GM12874 (cell line): ENCODE results near the gene DACH1.

Experiments used
- TF ChIP-seq, protein P1 (sequence below): IDR thresholded peaks from 2 replicates; pipeline ENCODE4 v1.5.1; 2011; ENCODE audit warnings: low read depth, mild to moderate bottlenecking, control low read depth, low read length, moderate library complexity; ENCODE audit not compliant: insufficient read depth

DACH1 gene

DNA sequence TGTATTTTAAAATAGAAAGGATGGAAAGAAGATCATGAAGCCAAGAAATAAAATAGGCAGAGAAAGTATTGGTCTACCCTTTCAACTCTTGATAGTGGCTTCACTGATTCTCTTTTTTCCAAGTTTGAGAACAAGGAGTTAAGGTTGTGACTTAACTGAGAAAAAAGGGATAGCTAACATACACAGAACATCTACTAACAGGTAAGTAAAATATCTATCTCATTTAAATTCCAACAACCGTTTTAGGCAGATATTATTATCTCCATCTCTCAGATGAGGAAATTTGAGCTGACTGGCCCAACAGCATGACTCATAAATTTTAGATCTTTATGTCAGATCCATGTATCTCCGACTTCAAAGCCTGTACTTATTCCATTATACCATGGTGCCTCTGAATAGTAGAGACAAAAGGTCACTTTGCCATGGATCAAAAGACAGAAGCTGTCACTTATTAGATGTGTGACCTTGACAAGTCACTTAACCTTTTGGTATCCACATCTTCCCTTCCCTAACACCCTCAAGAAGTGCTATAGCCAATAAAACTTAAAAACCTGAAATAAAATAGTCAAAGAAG lies 152.1 kb downstream of the DACH1 start:
- TF ChIP-seq, protein P1, sequence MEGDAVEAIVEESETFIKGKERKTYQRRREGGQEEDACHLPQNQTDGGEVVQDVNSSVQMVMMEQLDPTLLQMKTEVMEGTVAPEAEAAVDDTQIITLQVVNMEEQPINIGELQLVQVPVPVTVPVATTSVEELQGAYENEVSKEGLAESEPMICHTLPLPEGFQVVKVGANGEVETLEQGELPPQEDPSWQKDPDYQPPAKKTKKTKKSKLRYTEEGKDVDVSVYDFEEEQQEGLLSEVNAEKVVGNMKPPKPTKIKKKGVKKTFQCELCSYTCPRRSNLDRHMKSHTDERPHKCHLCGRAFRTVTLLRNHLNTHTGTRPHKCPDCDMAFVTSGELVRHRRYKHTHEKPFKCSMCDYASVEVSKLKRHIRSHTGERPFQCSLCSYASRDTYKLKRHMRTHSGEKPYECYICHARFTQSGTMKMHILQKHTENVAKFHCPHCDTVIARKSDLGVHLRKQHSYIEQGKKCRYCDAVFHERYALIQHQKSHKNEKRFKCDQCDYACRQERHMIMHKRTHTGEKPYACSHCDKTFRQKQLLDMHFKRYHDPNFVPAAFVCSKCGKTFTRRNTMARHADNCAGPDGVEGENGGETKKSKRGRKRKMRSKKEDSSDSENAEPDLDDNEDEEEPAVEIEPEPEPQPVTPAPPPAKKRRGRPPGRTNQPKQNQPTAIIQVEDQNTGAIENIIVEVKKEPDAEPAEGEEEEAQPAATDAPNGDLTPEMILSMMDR: no peak

DNA sequence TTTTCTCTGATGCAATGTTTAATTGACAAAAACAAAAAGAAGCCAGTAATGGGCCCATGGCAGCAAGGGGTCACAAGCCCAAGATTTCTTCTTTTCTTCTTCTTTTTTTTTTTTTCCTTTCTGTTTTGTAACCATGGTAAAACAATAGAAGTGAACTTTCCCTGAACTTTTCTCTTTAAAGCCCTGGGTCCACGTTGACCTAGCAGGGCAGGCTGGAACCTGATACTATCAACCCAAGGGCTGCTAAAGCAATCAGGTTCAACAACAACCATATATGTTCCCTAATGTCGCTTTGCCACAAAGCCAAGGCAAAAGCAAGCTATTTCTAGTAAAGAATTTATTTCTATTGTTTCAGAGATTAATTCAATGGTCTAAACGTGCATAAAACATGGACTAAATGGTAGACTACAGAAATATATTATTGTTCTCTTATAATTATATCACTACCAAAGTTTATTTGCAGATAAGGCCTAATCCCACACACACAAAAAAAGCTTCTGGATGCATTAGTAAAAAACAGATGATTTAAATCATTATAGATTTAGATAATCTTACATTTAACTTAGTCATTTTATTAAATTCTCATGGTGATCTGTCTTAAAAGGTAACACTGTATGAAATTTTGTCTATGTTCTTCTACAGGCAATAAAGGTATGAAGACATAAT lies 153.9 kb downstream of the DACH1 start:
- TF ChIP-seq, protein P1: no peak

DNA sequence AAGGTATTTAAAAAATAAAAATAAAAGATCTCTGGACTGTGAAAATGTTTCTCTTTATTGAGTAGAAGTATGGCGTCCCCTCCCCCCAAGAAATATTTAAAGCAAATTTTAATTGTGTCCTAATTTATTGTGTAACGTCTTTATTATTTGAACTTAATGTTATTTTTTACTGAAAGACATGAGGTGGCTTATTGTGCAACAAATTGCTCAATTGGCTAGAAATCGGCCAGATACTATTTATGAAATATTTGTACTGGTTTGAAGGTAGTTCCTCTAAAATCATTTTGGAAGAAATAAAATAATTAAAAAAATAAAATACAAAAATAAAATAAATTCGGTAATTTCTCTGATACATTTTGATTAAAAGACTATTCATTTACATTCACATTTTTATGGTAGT lies 162.3 kb downstream of the DACH1 start:
- TF ChIP-seq, protein P1: no peak

DNA sequence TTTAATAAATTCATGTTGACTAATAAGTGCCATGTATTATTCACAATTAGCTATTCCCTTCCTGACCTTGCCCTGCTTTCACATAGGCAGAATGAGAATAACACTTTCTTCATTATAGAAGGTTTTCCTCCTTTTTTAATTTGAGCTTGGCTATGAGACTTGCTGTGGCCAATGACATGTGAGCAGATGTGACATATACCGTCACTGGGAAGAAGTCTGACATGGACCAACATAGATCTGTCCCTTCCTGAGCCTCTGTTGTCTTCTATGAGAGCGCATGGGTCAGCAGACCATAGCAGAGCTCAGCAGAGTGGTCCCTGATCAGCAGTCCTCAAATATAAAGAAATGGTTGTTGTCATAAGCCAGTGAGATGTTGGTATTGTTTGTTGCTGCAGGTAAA lies 163.9 kb downstream of the DACH1 start:
- TF ChIP-seq, protein P1: no peak

DNA sequence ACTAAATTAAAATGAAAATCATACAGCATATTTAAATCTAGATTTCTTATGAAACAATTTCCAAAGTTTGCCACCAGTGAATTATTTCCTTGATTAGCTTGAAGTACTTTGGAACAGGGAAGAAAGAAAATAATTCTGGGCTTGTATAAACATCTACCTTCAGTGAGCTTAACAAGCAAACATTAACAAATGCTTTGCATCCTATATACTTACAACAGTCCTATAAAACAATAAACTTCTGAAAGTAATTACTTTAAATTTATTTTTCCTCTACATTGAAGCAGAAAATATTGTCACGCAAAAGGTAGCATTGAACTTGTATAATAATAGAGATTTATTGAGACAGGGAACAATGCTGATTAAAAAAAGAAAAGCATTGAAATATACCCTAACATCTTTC lies 164.8 kb downstream of the DACH1 start:
- TF ChIP-seq, protein P1: no peak

DNA sequence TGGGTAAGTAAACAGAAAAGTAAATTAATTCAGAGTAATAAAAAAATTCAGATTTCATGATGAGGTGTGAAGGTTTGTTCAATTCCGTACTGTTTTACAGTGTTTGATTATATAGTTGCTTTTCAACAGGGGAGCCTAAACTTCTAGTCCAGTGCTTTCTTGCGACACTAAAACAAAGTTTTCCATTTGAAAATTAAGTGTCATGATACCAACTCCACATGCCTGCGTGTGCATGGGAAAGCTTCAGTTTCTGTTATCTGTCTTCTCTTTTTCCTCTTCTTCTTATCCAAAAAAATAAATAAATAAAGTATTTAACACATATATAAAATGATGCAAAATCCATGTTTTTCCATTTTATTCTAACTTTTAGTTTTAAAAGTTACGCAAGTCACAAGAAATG lies 165.3 kb downstream of the DACH1 start:
- TF ChIP-seq, protein P1: no peak

DNA sequence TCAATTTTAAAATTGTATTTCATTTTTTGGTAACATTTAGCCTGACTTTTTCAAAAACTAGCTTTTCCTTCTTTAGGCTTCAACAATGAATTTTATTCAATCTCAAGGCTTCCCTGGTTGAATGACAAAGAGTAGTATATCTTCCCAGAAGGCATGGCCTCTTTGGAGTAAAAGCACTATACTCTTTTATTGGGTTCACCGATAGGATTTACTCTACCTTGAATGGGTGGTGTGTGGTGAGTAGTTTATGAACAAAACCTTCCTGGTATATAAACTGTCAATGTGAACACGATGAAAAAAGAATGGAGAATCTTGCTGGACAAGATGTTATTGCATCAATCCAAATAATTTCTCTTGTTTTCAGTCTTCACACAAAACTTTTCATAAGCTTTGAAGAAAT lies 167.7 kb downstream of the DACH1 start:
- TF ChIP-seq, protein P1: no peak

DNA sequence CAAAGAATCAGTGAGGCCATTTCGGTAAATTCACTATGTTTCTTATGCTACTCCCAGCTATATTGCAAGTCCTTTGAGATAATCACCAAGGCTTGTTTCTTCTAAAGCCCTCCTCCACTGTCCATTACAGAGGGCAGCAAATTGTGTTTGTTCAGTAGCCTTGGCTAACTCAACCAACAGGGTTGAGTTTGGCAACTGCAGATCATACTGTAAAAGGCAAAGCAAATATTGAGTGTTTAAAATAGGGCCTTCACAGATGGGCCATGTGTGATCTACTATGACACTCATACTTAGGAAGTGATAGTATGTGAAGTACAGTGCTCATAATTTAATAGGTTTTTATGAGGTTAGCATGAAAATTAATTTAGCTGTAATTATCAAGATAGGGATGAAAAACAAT lies 171.3 kb downstream of the DACH1 start:
- TF ChIP-seq, protein P1: no peak
